Left ventricle myocardium inferior (tissue), 1 donor: ENCODE data around the gene WNT11. TPM values are rescaled to one million over a fixed set of nuclear protein-coding genes. Genes with fewer than 3 reads are reported as not detected.

ENCODE experiments used
- DNase-seq: peaks from one replicate; pipeline ENCODE4 v3.0.0-alpha.2; 2020
- H3K27ac ChIP-seq: fragments of 200-600 bp; replicated peaks from 2 replicates; pipeline ENCODE4 v1.8.0; 2021
- H3K27me3 ChIP-seq: fragments of 200-600 bp; 2 replicates; pipeline ENCODE4 v1.8.0; 2021; ENCODE audit warnings: low read depth
- H3K36me3 ChIP-seq: fragments of 200-600 bp; 2 replicates; pipeline ENCODE4 v1.8.0; 2021
- H3K4me1 ChIP-seq: fragments of 200-600 bp; 2 replicates; pipeline ENCODE4 v1.8.0; 2021
- H3K4me3 ChIP-seq: fragments of 200-600 bp; 2 replicates; pipeline ENCODE4 v1.8.0; 2021; ENCODE audit warnings: mild to moderate bottlenecking, moderate library complexity
- H3K9me3 ChIP-seq: fragments of 200-600 bp; replicated peaks from 2 replicates; pipeline ENCODE4 v1.8.0; 2021
- intact Hi-C: fragments of 100-400 bp; cut with micrococcal nuclease; formaldehyde crosslinking; loops from one replicate; pipeline ENCODE4 v1.11.0; 2022
- total RNA-seq: library from RNA; stranded (reverse); fragmentation: NEBNext Ultra II Directional; extraction: Animal tissue kit (Norgen Biotek cat#: 25700); gene quantifications from one replicate; pipeline ENCODE4 v1.2.1, GENCODE V29; 2021
- TF ChIP-seq, protein P1 (sequence below): fragments of 200-600 bp; IDR thresholded peaks from 2 replicates; pipeline ENCODE4 v1.8.0; 2021; ENCODE audit warnings: antibody characterized with exemption, mild to moderate bottlenecking, borderline replicate concordance
- donor health status: DM: no; HTN: yes; CAD: no; lungs with severe emphysema.

Gene WNT11
- total RNA-seq, 1 donor from 2014 or later: 22.7 TPM

DNA sequence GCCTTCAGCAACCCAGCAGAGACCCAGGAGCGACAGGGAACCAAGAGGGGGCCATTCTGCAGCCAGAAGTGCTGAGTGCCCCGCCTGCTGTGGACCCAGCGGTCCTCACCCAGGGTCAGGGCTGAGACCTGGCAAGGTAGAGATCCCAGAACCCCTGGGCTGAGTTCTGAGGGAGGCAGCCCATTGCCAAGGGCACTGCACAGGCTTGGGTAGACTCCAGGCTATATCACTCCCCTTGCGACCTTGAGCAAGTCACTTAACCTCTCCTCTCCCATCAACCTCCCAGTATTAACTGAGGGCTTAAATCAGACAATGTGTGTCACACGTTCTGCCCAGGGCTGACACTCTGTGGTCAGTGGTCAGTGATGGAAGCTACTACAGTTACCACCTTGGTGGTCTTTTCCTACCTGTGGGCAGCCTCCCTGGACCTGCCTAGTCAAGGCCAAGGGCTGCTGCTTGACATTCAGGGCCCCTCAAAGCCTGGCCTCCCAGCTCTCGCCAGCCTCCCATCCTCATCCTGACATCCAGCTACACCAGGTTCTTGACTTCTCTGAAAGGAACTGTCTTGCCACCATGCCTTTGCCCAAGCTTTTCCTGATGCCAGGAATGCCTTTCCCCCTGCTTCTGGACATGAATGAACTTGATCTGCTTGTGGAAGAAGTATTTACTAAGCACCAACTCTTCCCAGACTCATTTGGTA, 8.2 kb downstream of the WNT11 start:
- TF ChIP-seq, protein P1, sequence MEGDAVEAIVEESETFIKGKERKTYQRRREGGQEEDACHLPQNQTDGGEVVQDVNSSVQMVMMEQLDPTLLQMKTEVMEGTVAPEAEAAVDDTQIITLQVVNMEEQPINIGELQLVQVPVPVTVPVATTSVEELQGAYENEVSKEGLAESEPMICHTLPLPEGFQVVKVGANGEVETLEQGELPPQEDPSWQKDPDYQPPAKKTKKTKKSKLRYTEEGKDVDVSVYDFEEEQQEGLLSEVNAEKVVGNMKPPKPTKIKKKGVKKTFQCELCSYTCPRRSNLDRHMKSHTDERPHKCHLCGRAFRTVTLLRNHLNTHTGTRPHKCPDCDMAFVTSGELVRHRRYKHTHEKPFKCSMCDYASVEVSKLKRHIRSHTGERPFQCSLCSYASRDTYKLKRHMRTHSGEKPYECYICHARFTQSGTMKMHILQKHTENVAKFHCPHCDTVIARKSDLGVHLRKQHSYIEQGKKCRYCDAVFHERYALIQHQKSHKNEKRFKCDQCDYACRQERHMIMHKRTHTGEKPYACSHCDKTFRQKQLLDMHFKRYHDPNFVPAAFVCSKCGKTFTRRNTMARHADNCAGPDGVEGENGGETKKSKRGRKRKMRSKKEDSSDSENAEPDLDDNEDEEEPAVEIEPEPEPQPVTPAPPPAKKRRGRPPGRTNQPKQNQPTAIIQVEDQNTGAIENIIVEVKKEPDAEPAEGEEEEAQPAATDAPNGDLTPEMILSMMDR: no peak
- Histone ChIP-seq H3K4me3 (no peak overlapping the region), H3K27ac (no peak overlapping the region), H3K27me3 (no peaks in the 10 kb centered on the region), H3K36me3 (peaks cover 7% of the 10 kb centered on the region), H3K4me1 (no peaks in the 10 kb centered on the region), H3K9me3 (no peaks in the 10 kb centered on the region)
- no peak for DNase-seq
- intact Hi-C loops: no loop called here

DNA sequence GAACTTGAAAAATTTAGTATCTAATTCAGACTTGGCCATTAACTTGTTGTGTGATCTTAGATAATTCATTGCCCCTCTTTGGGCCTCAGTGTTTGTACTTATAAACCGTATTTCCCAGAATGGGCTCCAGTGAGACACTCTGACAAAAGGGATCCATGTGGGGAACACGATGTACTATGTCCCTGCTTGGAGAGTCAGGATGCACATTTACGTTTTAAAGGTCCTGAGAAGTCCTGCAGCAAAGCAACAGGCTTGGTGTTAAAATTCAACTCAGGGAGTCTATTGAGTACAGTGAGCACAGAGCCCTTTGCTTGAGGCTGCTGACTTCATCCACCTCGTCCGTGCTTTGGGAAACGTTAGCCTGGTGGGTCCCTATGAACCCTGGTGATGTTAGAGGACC, 9.0 kb downstream of the WNT11 start:
- Histone ChIP-seq H3K27me3 (no peaks in the 10 kb centered on the region), H3K4me1 (no peaks in the 10 kb centered on the region), H3K36me3 (peaks cover 7% of the 10 kb centered on the region), H3K4me3 (no peak overlapping the region), H3K27ac (no peak overlapping the region), H3K9me3 (no peaks in the 10 kb centered on the region)
- intact Hi-C loops: no loop called here
- TF ChIP-seq, protein P1: no peak
- no peak for DNase-seq

DNA sequence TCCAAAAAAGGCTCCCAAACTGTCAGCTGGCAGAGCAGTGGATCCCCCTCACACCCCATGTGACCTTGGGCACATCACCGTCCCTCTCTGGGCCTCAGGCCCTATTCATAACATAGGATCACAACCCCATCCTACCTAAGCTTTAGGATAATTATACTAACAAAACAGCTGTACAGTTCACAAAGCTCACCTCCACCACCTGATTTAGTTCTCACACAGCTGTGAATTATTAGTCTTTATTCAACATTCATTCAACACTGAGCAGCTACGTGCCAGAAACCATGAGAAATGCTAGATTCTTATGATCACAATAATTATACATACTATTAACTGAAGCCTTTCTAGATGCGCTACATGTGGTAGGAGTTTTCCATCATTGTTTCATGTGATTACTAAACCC, 9.5 kb downstream of the WNT11 start:
- H3K4me3 ChIP-seq: no peak overlapping the region
- no peaks in the 10 kb centered on the region for H3K27me3 ChIP-seq
- H3K9me3 ChIP-seq: no peaks in the 10 kb centered on the region
- H3K4me1 ChIP-seq: no peaks in the 10 kb centered on the region
- intact Hi-C loops: no loop called here
- DNase-seq: no peak
- no peak overlapping the region for H3K27ac ChIP-seq
- H3K36me3 ChIP-seq: peaks cover 8% of the 10 kb centered on the region
- TF ChIP-seq, protein P1: no peak

DNA sequence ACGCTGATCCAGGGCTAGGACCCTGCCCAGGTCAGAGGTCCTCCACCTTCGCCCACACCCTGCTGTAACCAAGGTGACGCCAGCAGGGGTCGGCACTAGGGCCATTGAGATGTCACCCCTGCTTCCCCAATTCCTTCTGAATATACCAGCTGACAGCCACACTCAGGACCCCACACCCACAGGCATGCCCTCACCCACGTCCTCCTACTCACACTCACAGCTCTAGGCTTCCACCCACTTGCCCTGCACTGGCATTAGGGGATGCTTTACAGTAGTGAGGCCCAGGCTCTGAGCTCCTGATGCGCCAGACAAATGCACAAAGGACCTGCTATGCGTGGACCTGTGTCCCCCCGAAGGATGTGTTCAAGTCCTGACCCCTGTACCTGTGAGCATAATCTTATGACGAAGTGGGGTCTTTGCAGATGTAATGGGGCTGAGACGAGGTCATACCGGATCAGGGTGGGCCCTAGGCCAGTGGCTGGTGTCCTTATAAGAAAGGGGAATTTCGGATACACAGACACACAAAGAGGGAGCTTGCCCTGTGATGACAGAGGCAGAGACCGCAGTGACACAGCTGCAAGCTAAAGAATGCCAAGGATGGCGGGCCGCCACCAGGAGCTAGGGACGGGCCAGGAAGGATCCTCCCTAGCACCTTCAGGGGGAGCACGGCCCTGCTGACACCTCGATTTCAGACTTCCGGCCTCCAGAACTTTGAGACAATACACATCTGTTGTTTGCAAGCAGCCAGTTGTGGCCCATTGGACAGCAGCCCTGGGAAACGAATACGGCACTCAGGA, 11.2 kb downstream of the WNT11 start:
- no peak for DNase-seq

GRCh38 chr11:76193219-76193618, 13.1 kb downstream of the WNT11 start:
- Histone ChIP-seq H3K4me1 (peaks cover 12% of the 10 kb centered on the region), H3K9me3 (no peaks in the 10 kb centered on the region), H3K27ac (no peak overlapping the region), H3K4me3 (no peak overlapping the region), H3K27me3 (no peaks in the 10 kb centered on the region), H3K36me3 (peaks cover 18% of the 10 kb centered on the region)
- intact Hi-C loops: no loop called here
- no peak for DNase-seq
- TF ChIP-seq, protein P1: no peak

More for the DNA sequence above, 11.2 kb downstream of the WNT11 start:
- no peak overlapping the region for H3K4me3 ChIP-seq
- no peak overlapping the region for H3K27ac ChIP-seq
- H3K27me3 ChIP-seq: no peaks in the 10 kb centered on the region
- TF ChIP-seq, protein P1: no peak
- peaks cover 18% of the 10 kb centered on the region for H3K36me3 ChIP-seq
- peaks cover 12% of the 10 kb centered on the region for H3K4me1 ChIP-seq
- intact Hi-C loops: no loop called here
- no peaks in the 10 kb centered on the region for H3K9me3 ChIP-seq
